OCI-LY1 (cell line): Measurements from ENCODE around the gene FNBP1.

ENCODE experiments used
- H2AFZ ChIP-seq: fragments of 200-600 bp; sonication (generic), shearing (Covaris generic); 2 replicates; pipeline ENCODE4 v1.6.0; 2014; ENCODE audit warnings: antibody characterized with exemption, mild to moderate bottlenecking, low read length
- H3F3A ChIP-seq: fragments of 200-600 bp; sonication (generic), shearing (Covaris generic); 2 replicates; pipeline ENCODE4 v1.6.0; 2014; ENCODE audit warnings: mild to moderate bottlenecking, antibody characterized with exemption, low read length, moderate library complexity; ENCODE audit not compliant: insufficient read depth
- H3K27ac ChIP-seq: fragments of 200-600 bp; sonication (generic); 2 replicates; pipeline ENCODE4 v1.5.1; 2014; ENCODE audit warnings: low read length, mixed run types, mild to moderate bottlenecking, low read depth; ENCODE audit not compliant: poor library complexity, severe bottlenecking
- H3K27me3 ChIP-seq: fragments of 200-600 bp; sonication (generic); 2 replicates; pipeline ENCODE4 v1.6.0; 2014; ENCODE audit warnings: antibody characterized with exemption, mild to moderate bottlenecking, low read length, moderate library complexity; ENCODE audit not compliant: insufficient read depth
- H3K36me3 ChIP-seq: fragments of 200-600 bp; sonication (generic); 2 replicates; pipeline ENCODE4 v1.6.1; 2014; ENCODE audit warnings: mild to moderate bottlenecking, antibody characterized with exemption, low read length, moderate library complexity, mixed read lengths; ENCODE audit not compliant: insufficient read depth
- H3K4me1 ChIP-seq: fragments of 200-600 bp; sonication (generic); 2 replicates; pipeline ENCODE4 v1.5.1; 2014; ENCODE audit warnings: mild to moderate bottlenecking, low read length, moderate library complexity; ENCODE audit not compliant: insufficient read depth, severe bottlenecking
- H3K4me2 ChIP-seq: fragments of 200-600 bp; sonication (generic), shearing (Covaris generic); 2 replicates; pipeline ENCODE4 v1.6.1; 2014; ENCODE audit warnings: low read length
- H3K4me3 ChIP-seq: fragments of 200-600 bp; sonication (generic); 2 replicates; pipeline ENCODE4 v1.5.1; 2014; ENCODE audit warnings: low read length, low read depth, mild to moderate bottlenecking, mixed read lengths; ENCODE audit not compliant: poor library complexity, severe bottlenecking
- H3K79me2 ChIP-seq: fragments of 200-600 bp; shearing (Covaris generic); 2 replicates; pipeline ENCODE4 v1.6.1; 2016; ENCODE audit warnings: mixed run types, low read length, mixed read lengths; ENCODE audit not compliant: insufficient read depth
- H3K9ac ChIP-seq: fragments of 200-600 bp; sonication (generic), shearing (Covaris generic); 2 replicates; pipeline ENCODE4 v1.6.1; 2014; ENCODE audit warnings: mild to moderate bottlenecking, low read length, mixed read lengths
- H3K9me2 ChIP-seq: fragments of 200-600 bp; sonication (generic), shearing (Covaris generic); 2 replicates; pipeline ENCODE4 v1.6.1; 2014; ENCODE audit warnings: low read depth, mild to moderate bottlenecking, low read length, mixed read lengths
- H3K9me3 ChIP-seq: fragments of 200-600 bp; shearing (Covaris generic); 2 replicates; pipeline ENCODE4 v1.6.1; 2014; ENCODE audit warnings: low read length, mixed read lengths
- H4K20me1 ChIP-seq: fragments of 200-600 bp; sonication (generic), shearing (Covaris generic); 2 replicates; pipeline ENCODE4 v1.6.0; 2016; ENCODE audit warnings: mild to moderate bottlenecking, low read length; ENCODE audit not compliant: insufficient read depth
- EZH2 ChIP-seq: fragments of 200-600 bp; sonication (generic), shearing (Covaris generic); IDR thresholded peaks from 2 replicates; pipeline ENCODE4 v1.8.0; 2017; ENCODE audit warnings: borderline replicate concordance, mixed run types, mild to moderate bottlenecking, antibody characterized with exemption, low read length, moderate library complexity, mixed read lengths
- TF ChIP-seq, protein P1 (sequence below): fragments of 200-600 bp; sonication (generic), shearing (Covaris generic); IDR thresholded peaks from 2 replicates; pipeline ENCODE4 v1.5.1; 2017; ENCODE audit warnings: mild to moderate bottlenecking, antibody characterized with exemption, low read length, moderate library complexity, mixed read lengths

The FNBP1 gene

DNA sequence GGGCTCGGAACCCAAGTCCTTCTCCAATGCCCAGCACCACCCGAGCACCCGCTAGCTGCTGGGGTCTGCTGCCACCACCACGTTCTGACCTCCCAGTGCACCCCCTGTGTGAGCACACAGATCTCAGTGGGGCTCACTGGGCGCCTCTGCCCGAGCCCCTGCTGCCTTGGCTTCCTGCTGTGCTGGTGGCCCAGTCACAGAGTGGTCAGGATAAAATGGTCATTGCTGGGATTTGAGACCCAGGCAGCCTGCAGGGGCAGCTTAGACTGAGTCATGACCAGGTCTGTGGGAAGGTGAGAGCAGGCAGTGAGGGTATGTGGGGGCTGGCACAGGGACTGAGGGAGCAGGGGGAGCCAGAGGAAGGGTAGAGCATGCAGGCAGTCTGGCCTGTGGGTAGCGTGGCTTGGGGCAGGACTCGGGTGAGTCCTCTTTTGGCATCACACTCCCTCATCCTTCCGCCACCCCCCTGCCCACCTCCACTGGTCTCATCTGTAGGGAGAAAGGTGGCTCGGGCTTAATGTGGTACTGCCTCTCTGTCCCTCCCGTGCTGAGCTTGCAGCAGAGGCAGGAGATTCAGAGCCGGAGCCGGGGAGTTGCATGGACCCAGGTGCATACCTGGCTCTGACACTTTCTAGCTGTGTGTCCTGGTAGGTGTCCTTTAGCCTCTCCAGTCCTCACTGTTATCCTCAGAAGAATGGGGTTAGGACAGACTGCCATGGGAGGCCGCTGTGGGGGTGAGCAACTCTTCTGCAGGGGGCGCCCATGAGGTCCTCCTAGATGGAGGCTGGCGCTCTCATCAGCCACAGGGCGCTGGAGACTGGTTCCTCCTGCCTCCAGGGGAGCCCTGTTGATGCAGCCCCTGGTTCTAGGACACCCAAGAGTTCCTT, 175.6 kb downstream of the FNBP1 start:
- Histone ChIP-seq H3K9ac (no peak overlapping the region), H3F3A (no peaks in the 10 kb centered on the region), H3K4me3 (no peak overlapping the region), H3K9me3 (no peaks in the 10 kb centered on the region), H3K27ac (no peak overlapping the region), H3K79me2 (no peaks in the 10 kb centered on the region), H2AFZ (no peak overlapping the region), H3K9me2 (no peaks in the 10 kb centered on the region), H3K27me3 (no peaks in the 10 kb centered on the region), H3K36me3 (no peaks in the 10 kb centered on the region), H3K4me1 (peaks cover 12% of the 10 kb centered on the region), H4K20me1 (no peaks in the 10 kb centered on the region), H3K4me2 (no peak overlapping the region)
- TF ChIP-seq, protein P1, sequence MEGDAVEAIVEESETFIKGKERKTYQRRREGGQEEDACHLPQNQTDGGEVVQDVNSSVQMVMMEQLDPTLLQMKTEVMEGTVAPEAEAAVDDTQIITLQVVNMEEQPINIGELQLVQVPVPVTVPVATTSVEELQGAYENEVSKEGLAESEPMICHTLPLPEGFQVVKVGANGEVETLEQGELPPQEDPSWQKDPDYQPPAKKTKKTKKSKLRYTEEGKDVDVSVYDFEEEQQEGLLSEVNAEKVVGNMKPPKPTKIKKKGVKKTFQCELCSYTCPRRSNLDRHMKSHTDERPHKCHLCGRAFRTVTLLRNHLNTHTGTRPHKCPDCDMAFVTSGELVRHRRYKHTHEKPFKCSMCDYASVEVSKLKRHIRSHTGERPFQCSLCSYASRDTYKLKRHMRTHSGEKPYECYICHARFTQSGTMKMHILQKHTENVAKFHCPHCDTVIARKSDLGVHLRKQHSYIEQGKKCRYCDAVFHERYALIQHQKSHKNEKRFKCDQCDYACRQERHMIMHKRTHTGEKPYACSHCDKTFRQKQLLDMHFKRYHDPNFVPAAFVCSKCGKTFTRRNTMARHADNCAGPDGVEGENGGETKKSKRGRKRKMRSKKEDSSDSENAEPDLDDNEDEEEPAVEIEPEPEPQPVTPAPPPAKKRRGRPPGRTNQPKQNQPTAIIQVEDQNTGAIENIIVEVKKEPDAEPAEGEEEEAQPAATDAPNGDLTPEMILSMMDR: peak; percentile 66
- no peak for TF ChIP-seq EZH2

DNA sequence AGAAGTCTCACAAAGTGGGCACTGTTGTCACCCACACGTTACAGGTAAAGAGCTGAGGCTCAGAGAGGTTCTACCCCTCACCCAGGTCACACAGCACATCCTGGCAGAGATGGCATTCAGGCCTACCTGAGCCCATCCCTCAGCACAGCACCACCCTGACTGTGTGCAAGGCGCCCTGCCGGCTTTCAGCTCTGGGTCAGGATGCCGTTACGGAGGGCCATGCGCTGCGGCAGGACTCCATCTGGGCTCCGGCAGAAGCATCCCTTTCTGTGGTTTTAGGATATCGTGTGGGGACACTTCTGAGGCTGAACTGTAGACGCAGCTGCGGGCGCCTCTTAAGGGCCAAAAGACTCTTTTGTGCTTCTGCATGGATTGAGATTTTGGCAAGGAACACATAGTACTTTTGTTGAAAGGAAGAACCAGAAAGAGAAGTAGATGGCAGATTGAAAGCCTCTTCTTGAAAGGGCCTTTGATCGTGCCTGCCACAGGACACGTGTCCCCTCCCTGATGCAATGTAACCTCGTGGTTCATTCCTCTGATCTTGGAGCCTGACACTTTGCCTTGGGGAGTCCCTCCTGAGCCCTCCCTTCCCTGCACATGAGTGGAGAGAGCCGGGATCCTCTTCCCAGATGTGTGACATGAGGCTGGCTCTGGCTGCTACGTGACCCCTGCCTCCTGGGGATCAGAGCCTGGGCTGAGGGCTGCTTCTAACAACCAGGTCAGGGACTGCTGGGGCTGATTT, 176.4 kb downstream of the FNBP1 start:
- peaks cover 5% of the 10 kb centered on the region; the same call in 1 of the 2 replicates for H3K36me3 ChIP-seq
- H3K4me1 ChIP-seq: peaks cover 12% of the 10 kb centered on the region
- H3K9me3 ChIP-seq: no peaks in the 10 kb centered on the region
- H3K9me2 ChIP-seq: no peaks in the 10 kb centered on the region
- no peaks in the 10 kb centered on the region for H3F3A ChIP-seq
- H2AFZ ChIP-seq: no peak overlapping the region
- TF ChIP-seq EZH2: no peak
- TF ChIP-seq, protein P1: no peak
- no peak overlapping the region for H3K4me3 ChIP-seq
- no peak overlapping the region for H3K9ac ChIP-seq
- H3K27me3 ChIP-seq: no peaks in the 10 kb centered on the region
- no peak overlapping the region for H3K4me2 ChIP-seq
- H4K20me1 ChIP-seq: no peaks in the 10 kb centered on the region
- H3K27ac ChIP-seq: no peak overlapping the region
- no peaks in the 10 kb centered on the region for H3K79me2 ChIP-seq

DNA sequence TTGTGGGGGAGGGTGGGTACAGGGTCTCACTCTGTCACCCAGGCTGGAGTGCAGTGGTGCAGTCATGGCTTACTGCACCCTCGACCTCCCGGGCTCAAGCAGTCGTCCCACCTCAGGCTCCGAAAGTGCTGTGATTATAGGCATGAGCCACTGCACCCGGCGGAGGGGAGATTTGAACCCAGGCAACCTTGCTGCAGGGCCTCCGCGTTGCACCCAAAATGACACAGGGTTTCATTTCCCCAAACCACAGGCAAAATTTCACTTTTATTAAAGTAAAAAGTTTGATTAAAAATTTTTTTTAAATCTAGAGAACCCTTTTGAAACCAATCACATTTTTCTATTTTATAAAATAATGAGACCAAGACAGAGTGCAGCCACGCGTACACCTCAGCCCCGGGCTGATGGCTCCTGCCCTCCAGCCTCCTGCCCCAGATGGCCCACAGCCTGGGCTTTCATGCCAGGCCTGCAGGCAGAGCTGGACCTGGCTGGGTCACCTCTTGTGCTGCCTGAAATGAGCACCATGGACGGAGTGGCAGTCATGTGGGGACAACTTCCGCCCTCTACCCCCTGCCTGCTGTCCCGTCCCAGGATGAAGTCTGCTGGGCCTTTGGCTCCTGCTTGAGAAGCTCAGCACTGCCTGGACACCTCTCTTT, 177.2 kb downstream of the FNBP1 start:
- no peaks in the 10 kb centered on the region for H3K79me2 ChIP-seq
- no peak overlapping the region for H3K4me3 ChIP-seq
- H3K36me3 ChIP-seq: peaks cover 7% of the 10 kb centered on the region; the same call in 1 of the 2 replicates
- peaks cover 12% of the 10 kb centered on the region for H3K4me1 ChIP-seq
- no peaks in the 10 kb centered on the region for H3K9me2 ChIP-seq
- H3F3A ChIP-seq: no peaks in the 10 kb centered on the region
- H3K9ac ChIP-seq: no peak overlapping the region
- H3K27me3 ChIP-seq: no peaks in the 10 kb centered on the region
- H3K4me2 ChIP-seq: no peak overlapping the region
- no peak overlapping the region for H2AFZ ChIP-seq
- no peaks in the 10 kb centered on the region for H3K9me3 ChIP-seq
- H4K20me1 ChIP-seq: no peaks in the 10 kb centered on the region
- TF ChIP-seq, protein P1: no peak
- TF ChIP-seq EZH2: no peak
- no peak overlapping the region for H3K27ac ChIP-seq
